Mesodermal cell (in vitro differentiated cells): ENCODE results near the gene IDUA.

Experiments used
- H3K27ac ChIP-seq: 2 replicates; pipeline ENCODE4 v1.7.0; 2013; ENCODE audit warnings: mild to moderate bottlenecking, low read depth, low read length, moderate library complexity; ENCODE audit not compliant: severe bottlenecking
- H3K36me3 ChIP-seq: 2 replicates; pipeline ENCODE4 v1.7.1; 2013; ENCODE audit warnings: mild to moderate bottlenecking, low read length, moderate library complexity; ENCODE audit not compliant: control insufficient read depth, insufficient read depth
- H3K4me1 ChIP-seq: one replicate; pipeline ENCODE4 v1.7.1; 2013; ENCODE audit warnings: mild to moderate bottlenecking, low read length; ENCODE audit not compliant: insufficient read depth, control insufficient read depth, poor library complexity, severe bottlenecking
- H3K4me3 ChIP-seq: 2 replicates; pipeline ENCODE4 v1.7.0; 2013; ENCODE audit warnings: low read length, control low read depth, mild to moderate bottlenecking; ENCODE audit not compliant: insufficient read depth, poor library complexity, severe bottlenecking; ENCODE audit errors: extremely low read depth
- H3K9me3 ChIP-seq: 2 replicates; pipeline ENCODE4 v1.7.1; 2013; ENCODE audit warnings: mild to moderate bottlenecking, low read length, moderate library complexity; ENCODE audit not compliant: control insufficient read depth
- WGBS, 2 experiments: methylation state at CpG; one replicate each; pipeline ENCODE4 v1.1.5; 2013; ENCODE audit warnings: missing lambda C conversion rate in 2 of 2; ENCODE audit not compliant: insufficient coverage in 2 of 2; 5-methylcytosine and 5-hydroxymethylcytosine counted together

The IDUA gene

GRCh38 chr4:1040344-1041146 is 53.7 kb downstream of the IDUA start:
- H3K4me1 ChIP-seq = peaks cover 57% of the 10 kb centered on the region
- WGBS, 2 experiments = 97% methylated on average over 17 to 19 of the region's 21 CpGs
- H3K27ac ChIP-seq = no peak overlapping the region
- no peaks in the 10 kb centered on the region for H3K36me3 ChIP-seq
- H3K9me3 ChIP-seq = no peaks in the 10 kb centered on the region
- no peak overlapping the region for H3K4me3 ChIP-seq

GRCh38 chr4:1041147-1041935 is 54.5 kb downstream of the IDUA start:
- Histone ChIP-seq H3K27ac (peak overlapping the region; percentile 18), H3K4me1 (peaks cover 52% of the 10 kb centered on the region), H3K36me3 (no peaks in the 10 kb centered on the region), H3K9me3 (no peaks in the 10 kb centered on the region), H3K4me3 (no peak overlapping the region)
- 47% methylated on average over 22 to 24 of the region's 36 CpGs for WGBS, 2 experiments

DNA sequence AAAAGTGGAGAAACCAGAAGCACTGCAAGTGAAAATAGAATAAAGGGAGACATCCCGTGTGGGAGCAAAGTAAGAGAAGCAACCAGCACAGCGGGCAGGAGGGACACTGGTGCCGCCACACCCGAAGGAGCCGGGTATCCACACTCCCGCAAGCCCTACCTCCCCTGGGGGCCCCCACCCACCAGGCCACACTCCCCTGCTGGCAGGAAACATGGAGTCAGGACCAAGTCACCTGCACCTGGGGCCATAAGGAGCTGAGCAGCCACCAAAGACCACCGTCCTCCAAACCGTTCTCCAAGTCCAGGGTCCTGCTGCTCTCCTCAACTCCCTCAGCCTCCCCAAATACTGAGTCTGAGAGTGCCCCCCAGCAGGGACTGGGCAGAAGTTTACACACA is 55.1 kb downstream of the IDUA start:
- Histone ChIP-seq H3K27ac (peak overlapping the region; percentile 18), H3K36me3 (no peaks in the 10 kb centered on the region), H3K9me3 (no peaks in the 10 kb centered on the region), H3K4me1 (peaks cover 49% of the 10 kb centered on the region), H3K4me3 (no peak overlapping the region)
- 83 to 89% methylated on average over 7 of the region's 8 CpGs for WGBS, 2 experiments

DNA sequence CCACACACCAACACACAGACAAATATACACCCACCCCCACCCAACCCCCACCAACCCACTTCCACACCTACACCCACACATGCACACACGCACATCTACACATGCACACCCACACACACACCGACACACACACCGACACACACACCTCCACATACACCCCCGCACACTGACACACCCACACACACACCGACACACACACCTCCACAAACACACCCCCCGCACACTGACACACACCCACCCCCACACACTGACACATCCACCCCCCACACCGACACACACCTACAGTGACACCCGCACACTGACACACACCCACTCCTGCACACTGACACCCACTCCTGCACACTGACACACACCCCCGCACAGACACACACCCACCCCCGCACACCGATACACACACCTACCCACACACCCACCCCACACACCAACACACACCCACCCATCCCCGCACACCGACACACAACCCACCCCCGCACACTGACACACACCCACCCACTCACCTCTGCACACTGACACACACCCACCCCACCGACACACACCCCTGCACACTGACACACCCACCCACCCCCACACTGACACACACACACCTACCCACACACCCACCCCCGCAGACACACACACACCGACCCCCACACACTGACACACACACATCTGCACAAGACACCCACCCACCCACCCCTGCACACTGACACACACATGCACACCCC is 55.7 kb downstream of the IDUA start:
- no peak overlapping the region for H3K4me3 ChIP-seq
- no peaks in the 10 kb centered on the region for H3K36me3 ChIP-seq
- 93 to 98% methylated on average over 4 to 10 of the region's 17 CpGs for WGBS, 2 experiments
- peaks cover 50% of the 10 kb centered on the region for H3K4me1 ChIP-seq
- no peaks in the 10 kb centered on the region for H3K9me3 ChIP-seq
- H3K27ac ChIP-seq = no peak overlapping the region

DNA sequence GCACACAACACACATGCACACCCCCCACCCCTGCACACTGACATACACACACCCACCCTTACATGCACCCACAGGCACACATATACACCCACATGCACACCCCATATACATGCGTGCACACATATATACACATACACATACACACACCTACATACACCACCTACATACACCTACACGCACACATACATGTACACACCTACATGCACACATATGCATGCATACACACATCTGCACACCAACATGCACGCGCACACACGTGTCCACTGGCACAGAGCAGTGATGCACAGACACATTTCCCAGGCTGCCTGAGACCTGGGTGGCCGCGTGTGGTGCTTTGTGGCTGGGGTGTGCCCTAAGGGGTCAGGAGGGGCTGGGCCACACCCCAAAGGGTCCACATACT is 56.3 kb downstream of the IDUA start:
- 48 to 76% methylated on average over 4 to 7 of the region's 7 CpGs for WGBS, 2 experiments
- H3K4me1 ChIP-seq = peaks cover 50% of the 10 kb centered on the region
- H3K9me3 ChIP-seq = no peaks in the 10 kb centered on the region
- peak overlapping the region; percentile 95 for H3K27ac ChIP-seq
- H3K4me3 ChIP-seq = no peak overlapping the region
- H3K36me3 ChIP-seq = no peaks in the 10 kb centered on the region

DNA sequence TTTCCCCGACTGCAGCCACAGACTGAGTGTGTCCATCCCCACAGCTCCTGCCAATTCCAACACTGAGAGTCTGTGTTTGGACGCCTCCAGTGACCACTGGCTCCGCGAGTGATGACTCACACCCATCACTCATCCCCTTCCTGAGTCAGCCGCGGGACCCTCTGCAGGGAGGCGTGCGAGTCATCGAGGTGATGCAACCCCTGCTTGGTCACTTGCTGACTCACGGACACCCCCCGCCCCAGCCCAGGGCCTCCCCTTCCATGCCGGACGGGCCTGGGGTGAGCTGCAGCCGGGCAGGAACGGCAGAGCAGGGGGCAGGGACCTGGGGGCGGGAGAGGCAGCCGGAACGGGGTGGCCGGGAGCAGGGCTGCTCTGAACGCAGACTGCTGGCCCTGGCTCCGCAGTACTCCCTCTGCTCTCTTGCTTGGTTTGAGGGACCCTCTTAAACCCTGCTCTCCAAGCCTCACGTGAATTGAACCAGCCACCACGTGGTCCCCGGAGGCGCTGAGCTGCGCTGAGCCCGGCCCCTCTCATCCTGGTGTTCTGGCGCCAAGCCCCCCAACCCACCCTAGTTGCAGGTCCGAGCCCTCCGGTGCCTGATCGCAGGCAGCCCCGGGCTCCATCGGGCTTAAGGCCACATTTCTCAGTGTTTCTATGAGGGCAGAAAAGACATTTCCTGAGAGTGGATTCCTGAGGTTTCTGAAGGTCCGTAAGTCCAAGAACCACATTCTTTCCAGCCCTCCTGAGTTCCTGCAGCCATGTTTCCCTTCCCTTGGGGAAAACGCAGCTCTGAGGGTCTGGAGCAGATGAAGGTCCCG is 57.0 kb downstream of the IDUA start:
- WGBS, 2 experiments = 28 to 30% methylated on average over 29 to 33 of the region's 36 CpGs
- Histone ChIP-seq H3K9me3 (no peaks in the 10 kb centered on the region), H3K27ac (peak overlapping the region; percentile 95), H3K36me3 (no peaks in the 10 kb centered on the region), H3K4me1 (peaks cover 50% of the 10 kb centered on the region), H3K4me3 (no peak overlapping the region)

- Histone ChIP-seq H3K36me3 (no peaks in the 10 kb centered on the region), H3K9me3 (no peaks in the 10 kb centered on the region), H3K4me3 (no peak overlapping the region), H3K4me1 (peaks cover 49% of the 10 kb centered on the region), H3K27ac (peak overlapping the region; percentile 95)
- WGBS, 2 experiments = 93 to 96% methylated on average over 9 to 12 of the region's 12 CpGs
Measured at GRCh38 chr4:1044469-1045192, 57.8 kb downstream of the IDUA start.

DNA sequence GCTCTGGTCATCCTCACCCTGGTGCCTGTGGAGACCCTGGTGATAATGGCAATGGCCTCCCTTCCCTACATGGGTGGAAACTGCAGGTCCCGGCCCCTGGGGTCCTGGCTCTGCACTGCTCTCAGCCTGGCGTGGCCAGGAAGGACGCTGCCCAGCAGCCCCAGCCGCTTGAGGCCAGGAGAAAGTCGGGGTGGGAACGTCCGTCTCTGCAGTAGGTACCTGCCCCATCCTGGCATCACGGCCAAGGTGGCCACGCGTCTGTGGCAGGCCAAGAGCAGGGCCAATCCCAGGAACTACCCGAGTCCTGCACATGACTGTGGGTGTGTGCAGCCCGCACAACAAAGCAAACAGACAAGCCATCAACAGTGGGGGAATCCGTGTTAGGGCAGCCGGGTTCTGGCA is 58.4 kb downstream of the IDUA start:
- H3K4me1 ChIP-seq = peaks cover 43% of the 10 kb centered on the region
- H3K9me3 ChIP-seq = no peaks in the 10 kb centered on the region
- H3K27ac ChIP-seq = no peak overlapping the region
- H3K36me3 ChIP-seq = no peaks in the 10 kb centered on the region
- WGBS, 2 experiments = 93 to 95% methylated on average over 12 to 13 of the region's 14 CpGs
- no peak overlapping the region for H3K4me3 ChIP-seq

DNA sequence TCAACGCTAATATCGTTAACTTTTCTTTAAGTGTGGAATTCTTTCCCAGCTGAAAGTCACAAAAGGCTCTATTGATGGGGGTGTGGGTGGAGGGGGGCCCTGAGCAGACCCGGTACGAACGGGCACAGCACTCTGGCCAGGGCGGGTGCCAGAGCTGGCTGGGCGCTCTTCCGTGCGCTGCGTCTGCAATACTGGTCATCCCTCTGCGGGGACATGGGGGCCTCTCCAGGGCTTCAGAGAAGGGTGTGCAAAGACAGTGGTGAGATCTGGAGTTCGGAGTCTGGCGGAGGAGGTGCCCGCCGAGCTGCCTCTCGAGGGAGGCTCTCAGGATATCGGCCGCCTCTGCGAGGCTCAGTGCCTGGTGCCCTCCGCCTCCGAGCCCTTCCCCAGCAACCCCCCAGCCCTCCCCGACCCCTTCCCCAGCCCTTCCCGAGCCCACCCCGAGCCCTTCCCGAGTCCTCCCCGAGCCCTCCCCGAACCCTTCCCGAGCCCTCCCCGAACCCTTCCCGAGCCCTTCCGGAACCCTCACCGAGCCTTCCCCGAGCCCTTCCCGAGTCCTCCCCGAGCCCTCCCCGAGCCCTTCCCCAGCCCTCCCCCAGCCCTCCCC is 58.9 kb downstream of the IDUA start:
- Histone ChIP-seq H3K4me3 (no peak overlapping the region), H3K4me1 (peaks cover 41% of the 10 kb centered on the region)
- 89 to 95% methylated on average over 13 to 27 of the region's 36 CpGs for WGBS, 2 experiments

More for the DNA sequence above, 58.9 kb downstream of the IDUA start:
- Histone ChIP-seq H3K27ac (no peak overlapping the region), H3K36me3 (no peaks in the 10 kb centered on the region), H3K9me3 (no peaks in the 10 kb centered on the region)
